Measurements from ENCODE around the gene BPTF.
"Not testable (repeated sequence)": the region's sequence is repeated elsewhere in the genome, so short reads cannot be mapped to it uniquely, and the experiment has no call there.

The BPTF gene

GRCh38 chr17:67836205-67836987, 11.1 kb downstream of the BPTF start:
- Histone ChIP-seq H3K9me3 (ENCODE audit: control insufficient read depth in 1 of 2, low read length in 2 of 2) (no peaks in the 10 kb centered on the region), H3K4me1 (ENCODE audit: control insufficient read depth in 1 of 2, insufficient read depth in 2 of 2, low read length in 2 of 2) (peaks cover 0 to 12% of the 10 kb centered on the region in 2 donors), H3K4me3 (ENCODE audit: low read depth in 1 of 2, low read length in 2 of 2) (no peak overlapping the region), H3K27me3 (ENCODE audit: low read depth, low read length) (no peaks in the 10 kb centered on the region), H3K36me3 (ENCODE audit: control insufficient read depth in 1 of 2, insufficient read depth in 2 of 2, low read length in 2 of 2) (no peaks in the 10 kb centered on the region), H3K27ac (ENCODE audit: low read length) (no peak overlapping the region)

- Histone ChIP-seq H3K27me3 (ENCODE audit: low read depth, low read length) (no peaks in the 10 kb centered on the region), H3K4me3 (ENCODE audit: low read depth in 1 of 2, low read length in 2 of 2) (no peak overlapping the region), H3K27ac (ENCODE audit: low read length) (no peak overlapping the region), H3K9me3 (ENCODE audit: control insufficient read depth in 1 of 2, low read length in 2 of 2) (no peaks in the 10 kb centered on the region), H3K36me3 (ENCODE audit: control insufficient read depth in 1 of 2, insufficient read depth in 2 of 2, low read length in 2 of 2) (no peaks in the 10 kb centered on the region), H3K4me1 (ENCODE audit: control insufficient read depth in 1 of 2, insufficient read depth in 2 of 2, low read length in 2 of 2) (peaks cover 0 to 9% of the 10 kb centered on the region in 2 donors)
These were observed 12.7 kb downstream of the BPTF start for GRCh38 chr17:67837965-67838364.

GRCh38 chr17:67838538-67838937, 13.2 kb downstream of the BPTF start:
- H3K36me3 ChIP-seq (ENCODE audit: control insufficient read depth in 1 of 2, insufficient read depth in 2 of 2, low read length in 2 of 2), result no peaks in the 10 kb centered on the region
- H3K27ac ChIP-seq (ENCODE audit: low read length), result no peak overlapping the region
- no peaks in the 10 kb centered on the region for H3K27me3 ChIP-seq (ENCODE audit: low read depth, low read length)
- peaks cover 0 to 9% of the 10 kb centered on the region in 2 donors for H3K4me1 ChIP-seq (ENCODE audit: control insufficient read depth in 1 of 2, insufficient read depth in 2 of 2, low read length in 2 of 2)
- no peak overlapping the region for H3K4me3 ChIP-seq (ENCODE audit: low read depth in 1 of 2, low read length in 2 of 2)
- H3K9me3 ChIP-seq (ENCODE audit: control insufficient read depth in 1 of 2, low read length in 2 of 2), result no peaks in the 10 kb centered on the region

- Histone ChIP-seq H3K27me3 (ENCODE audit: low read depth, low read length) (no peaks in the 10 kb centered on the region), H3K36me3 (ENCODE audit: control insufficient read depth in 1 of 2, insufficient read depth in 2 of 2, low read length in 2 of 2) (no peaks in the 10 kb centered on the region), H3K9me3 (ENCODE audit: control insufficient read depth in 1 of 2, low read length in 2 of 2) (no peaks in the 10 kb centered on the region), H3K27ac (ENCODE audit: low read length) (no peak overlapping the region), H3K4me1 (ENCODE audit: control insufficient read depth in 1 of 2, insufficient read depth in 2 of 2, low read length in 2 of 2) (no peaks in the 10 kb centered on the region), H3K4me3 (ENCODE audit: low read depth in 1 of 2, low read length in 2 of 2) (no peak overlapping the region)
These were observed 16.7 kb downstream of the BPTF start for GRCh38 chr17:67841992-67842391.

GRCh38 chr17:67842648-67843047, 17.3 kb downstream of the BPTF start:
- Histone ChIP-seq H3K4me1 (ENCODE audit: control insufficient read depth in 1 of 2, insufficient read depth in 2 of 2, low read length in 2 of 2) (no peaks in the 10 kb centered on the region), H3K36me3 (ENCODE audit: control insufficient read depth in 1 of 2, insufficient read depth in 2 of 2, low read length in 2 of 2) (no peaks in the 10 kb centered on the region), H3K27me3 (ENCODE audit: low read depth, low read length) (no peaks in the 10 kb centered on the region)

GRCh38 chr17:67845374-67845773, 20.1 kb downstream of the BPTF start:
- H3K27me3 ChIP-seq (ENCODE audit: low read depth, low read length), result no peaks in the 10 kb centered on the region
- H3K36me3 ChIP-seq (ENCODE audit: control insufficient read depth in 1 of 2, insufficient read depth in 2 of 2, low read length in 2 of 2), result no peaks in the 10 kb centered on the region
- no peak overlapping the region for H3K4me3 ChIP-seq (ENCODE audit: low read depth in 1 of 2, low read length in 2 of 2)
- H3K9me3 ChIP-seq (ENCODE audit: control insufficient read depth in 1 of 2, low read length in 2 of 2), result no peaks in the 10 kb centered on the region
- H3K4me1 ChIP-seq (ENCODE audit: control insufficient read depth in 1 of 2, insufficient read depth in 2 of 2, low read length in 2 of 2), result no peaks in the 10 kb centered on the region
- no peak overlapping the region for H3K27ac ChIP-seq (ENCODE audit: low read length)

More at GRCh38 chr17:67842648-67843047, 17.3 kb downstream of the BPTF start:
- H3K27ac ChIP-seq (ENCODE audit: low read length), result no peak overlapping the region
- no peak overlapping the region for H3K4me3 ChIP-seq (ENCODE audit: low read depth in 1 of 2, low read length in 2 of 2)
- no peaks in the 10 kb centered on the region for H3K9me3 ChIP-seq (ENCODE audit: control insufficient read depth in 1 of 2, low read length in 2 of 2)

GRCh38 chr17:67848189-67848588, 22.9 kb downstream of the BPTF start:
- H3K4me1 ChIP-seq (ENCODE audit: control insufficient read depth in 1 of 2, insufficient read depth in 2 of 2, low read length in 2 of 2); H3K27me3 ChIP-seq (ENCODE audit: low read depth, low read length); H3K4me3 ChIP-seq (ENCODE audit: low read depth in 1 of 2, low read length in 2 of 2); H3K27ac ChIP-seq (ENCODE audit: low read length); H3K36me3 ChIP-seq (ENCODE audit: control insufficient read depth in 1 of 2, insufficient read depth in 2 of 2, low read length in 2 of 2); H3K9me3 ChIP-seq (ENCODE audit: control insufficient read depth in 1 of 2, low read length in 2 of 2): not testable (repeated sequence)

GRCh38 chr17:67848846-67849245, 23.5 kb downstream of the BPTF start:
- H3K4me1 ChIP-seq (ENCODE audit: control insufficient read depth in 1 of 2, insufficient read depth in 2 of 2, low read length in 2 of 2); H3K9me3 ChIP-seq (ENCODE audit: control insufficient read depth in 1 of 2, low read length in 2 of 2); H3K27ac ChIP-seq (ENCODE audit: low read length); H3K36me3 ChIP-seq (ENCODE audit: control insufficient read depth in 1 of 2, insufficient read depth in 2 of 2, low read length in 2 of 2); H3K27me3 ChIP-seq (ENCODE audit: low read depth, low read length); H3K4me3 ChIP-seq (ENCODE audit: low read depth in 1 of 2, low read length in 2 of 2): not testable (repeated sequence)

- Histone ChIP-seq H3K9me3 (ENCODE audit: control insufficient read depth in 1 of 2, low read length in 2 of 2) (no peaks in the 10 kb centered on the region), H3K36me3 (ENCODE audit: control insufficient read depth in 1 of 2, insufficient read depth in 2 of 2, low read length in 2 of 2) (peaks cover 5 to 10% of the 10 kb centered on the region in 2 donors), H3K27ac (ENCODE audit: low read length) (no peak overlapping the region), H3K27me3 (ENCODE audit: low read depth, low read length) (no peaks in the 10 kb centered on the region), H3K4me3 (ENCODE audit: low read depth in 1 of 2, low read length in 2 of 2) (no peak overlapping the region), H3K4me1 (ENCODE audit: control insufficient read depth in 1 of 2, insufficient read depth in 2 of 2, low read length in 2 of 2) (peaks cover 3 to 6% of the 10 kb centered on the region in 2 donors)
These were observed 25.8 kb downstream of the BPTF start for GRCh38 chr17:67850991-67851631.

- H3K36me3 ChIP-seq (ENCODE audit: control insufficient read depth in 1 of 2, insufficient read depth in 2 of 2, low read length in 2 of 2), result peaks cover 5 to 10% of the 10 kb centered on the region in 2 donors
- no peak overlapping the region for H3K4me3 ChIP-seq (ENCODE audit: low read depth in 1 of 2, low read length in 2 of 2)
- H3K9me3 ChIP-seq (ENCODE audit: control insufficient read depth in 1 of 2, low read length in 2 of 2), result no peaks in the 10 kb centered on the region
- no peak overlapping the region for H3K27ac ChIP-seq (ENCODE audit: low read length)
- no peaks in the 10 kb centered on the region for H3K27me3 ChIP-seq (ENCODE audit: low read depth, low read length)
- peaks cover 6% of the 10 kb centered on the region in 2 donors for H3K4me1 ChIP-seq (ENCODE audit: control insufficient read depth in 1 of 2, insufficient read depth in 2 of 2, low read length in 2 of 2)
These were observed 28.4 kb downstream of the BPTF start for GRCh38 chr17:67853703-67854102.

GRCh38 chr17:67854378-67854777, 29.1 kb downstream of the BPTF start:
- Histone ChIP-seq H3K27me3 (ENCODE audit: low read depth, low read length) (no peaks in the 10 kb centered on the region), H3K4me1 (ENCODE audit: control insufficient read depth in 1 of 2, insufficient read depth in 2 of 2, low read length in 2 of 2) (peaks cover 6% of the 10 kb centered on the region in 2 donors), H3K9me3 (ENCODE audit: control insufficient read depth in 1 of 2, low read length in 2 of 2) (no peaks in the 10 kb centered on the region), H3K36me3 (ENCODE audit: control insufficient read depth in 1 of 2, insufficient read depth in 2 of 2, low read length in 2 of 2) (peaks cover 5 to 10% of the 10 kb centered on the region in 2 donors), H3K27ac (ENCODE audit: low read length) (no peak overlapping the region), H3K4me3 (ENCODE audit: low read depth in 1 of 2, low read length in 2 of 2) (no peak overlapping the region)
